Parathyroid adenoma (tissue), 2 donors: Measurements from ENCODE around the gene CCDC57.

Experiments used
- H2AFZ ChIP-seq: fragments of 300-600 bp; sonication (generic); one replicate; pipeline ENCODE4 v1.7.0; 2017; ENCODE audit warnings: antibody characterized with exemption, mild to moderate bottlenecking
- H3K27ac ChIP-seq: fragments of 300-600 bp; sonication (generic); one replicate; pipeline ENCODE4 v1.7.0; 2017
- H3K27me3 ChIP-seq: fragments of 300-600 bp; sonication (generic); one replicate; pipeline ENCODE4 v1.7.0; 2017; ENCODE audit warnings: low read length; ENCODE audit not compliant: control insufficient read depth, insufficient read depth
- H3K36me3 ChIP-seq: fragments of 300-600 bp; sonication (generic); one replicate; pipeline ENCODE4 v1.7.0; 2017; ENCODE audit warnings: low read length; ENCODE audit not compliant: control insufficient read depth, insufficient read depth
- H3K4me1 ChIP-seq: fragments of 300-600 bp; sonication (generic); one replicate; pipeline ENCODE4 v1.7.0; 2017; ENCODE audit warnings: control low read depth
- H3K4me2 ChIP-seq: fragments of 300-600 bp; sonication (generic); one replicate; pipeline ENCODE4 v1.7.0; 2017; ENCODE audit warnings: low read length
- H3K4me3 ChIP-seq: fragments of 300-600 bp; sonication (generic); one replicate; pipeline ENCODE4 v1.7.0; 2017; ENCODE audit warnings: low read depth, low read length
- H3K79me2 ChIP-seq: fragments of 300-600 bp; sonication (generic); one replicate; pipeline ENCODE4 v1.7.0; 2017; ENCODE audit warnings: control low read depth
- H3K9ac ChIP-seq: fragments of 300-600 bp; sonication (generic); one replicate; pipeline ENCODE4 v1.7.0; 2017; ENCODE audit warnings: mild to moderate bottlenecking
- H3K9me3 ChIP-seq: fragments of 300-600 bp; sonication (generic); one replicate; pipeline ENCODE4 v1.7.0; 2017; ENCODE audit warnings: low read length; ENCODE audit not compliant: control insufficient read depth
- CTCF ChIP-seq: fragments of 300-600 bp; sonication (generic); IDR thresholded peaks from one replicate; pipeline ENCODE4 v1.7.0; 2017; ENCODE audit warnings: antibody characterized with exemption, mild to moderate bottlenecking
- donor health status: primary hyperparathyroidism.

The CCDC57 gene

GRCh38 chr17:82103553-82104451 is 108.8 kb downstream of the CCDC57 start:
- TF ChIP-seq CTCF = no peak
- Histone ChIP-seq H3K36me3 (no peaks in the 10 kb centered on the region), H3K4me1 (peaks cover 42% of the 10 kb centered on the region), H3K9ac (no peak overlapping the region), H2AFZ (peak overlapping the region; percentile 47), H3K9me3 (no peaks in the 10 kb centered on the region), H3K4me3 (no peak overlapping the region), H3K27ac (peak overlapping the region; percentile 88), H3K4me2 (peak overlapping the region; percentile 45), H3K79me2 (no peaks in the 10 kb centered on the region), H3K27me3 (no peaks in the 10 kb centered on the region)

- no peak for TF ChIP-seq CTCF
- Histone ChIP-seq H3K36me3 (no peaks in the 10 kb centered on the region), H3K4me3 (no peak overlapping the region), H3K27ac (peak overlapping the region; percentile 45), H3K9ac (no peak overlapping the region), H3K27me3 (no peaks in the 10 kb centered on the region), H3K79me2 (no peaks in the 10 kb centered on the region), H2AFZ (no peak overlapping the region), H3K9me3 (no peaks in the 10 kb centered on the region), H3K4me2 (no peak overlapping the region), H3K4me1 (peaks cover 44% of the 10 kb centered on the region)
These were observed 110.6 kb downstream of the CCDC57 start for GRCh38 chr17:82101767-82102679.

GRCh38 chr17:82101301-82101715 is 111.3 kb downstream of the CCDC57 start:
- Histone ChIP-seq H3K4me1 (peaks cover 43% of the 10 kb centered on the region), H3K9me3 (no peaks in the 10 kb centered on the region), H3K9ac (no peak overlapping the region), H3K4me2 (no peak overlapping the region), H3K79me2 (peaks cover 5% of the 10 kb centered on the region), H3K27me3 (no peaks in the 10 kb centered on the region), H3K4me3 (no peak overlapping the region), H3K36me3 (no peaks in the 10 kb centered on the region), H2AFZ (no peak overlapping the region), H3K27ac (peak overlapping the region; percentile 45)
- no peak for TF ChIP-seq CTCF

- no peak overlapping the region for H2AFZ ChIP-seq
- no peak overlapping the region for H3K4me3 ChIP-seq
- H3K27me3 ChIP-seq = no peaks in the 10 kb centered on the region
- peak overlapping the region; percentile 45 for H3K27ac ChIP-seq
- no peaks in the 10 kb centered on the region for H3K9me3 ChIP-seq
- H3K36me3 ChIP-seq = no peaks in the 10 kb centered on the region
- no peak overlapping the region for H3K9ac ChIP-seq
- H3K4me2 ChIP-seq = no peak overlapping the region
- H3K4me1 ChIP-seq = peaks cover 38% of the 10 kb centered on the region
- no peak for TF ChIP-seq CTCF
- H3K79me2 ChIP-seq = peaks cover 12% of the 10 kb centered on the region
These were observed 111.9 kb downstream of the CCDC57 start for GRCh38 chr17:82100502-82101298.
